ENCODE data around the gene KRTAP10-12.

KRTAP10-12 gene

GRCh38 chr21:44700101-44701022, 3.4 kb downstream of the KRTAP10-12 start:
- no peak for DNase-seq

GRCh38 chr21:44701023-44701400, 4.0 kb downstream of the KRTAP10-12 start:
- no peak for DNase-seq

- no peak for DNase-seq
Measured at GRCh38 chr21:44701541-44701940, 4.6 kb downstream of the KRTAP10-12 start.

GRCh38 chr21:44702111-44702972, 5.4 kb downstream of the KRTAP10-12 start:
- DNase-seq, result no peak

GRCh38 chr21:44702973-44703730, 6.2 kb downstream of the KRTAP10-12 start:
- DNase-seq, result no peak

- no peak for DNase-seq
Measured at GRCh38 chr21:44703731-44704635, 7.0 kb downstream of the KRTAP10-12 start.

GRCh38 chr21:44704636-44705001, 7.6 kb downstream of the KRTAP10-12 start:
- no peak for DNase-seq

- DNase-seq, result peak in 1 of 2 donors; percentile 24
Measured at GRCh38 chr21:44706026-44706705, 9.2 kb downstream of the KRTAP10-12 start.

GRCh38 chr21:44706706-44707581, 10.0 kb downstream of the KRTAP10-12 start:
- DNase-seq, result no peak

- DNase-seq, result no peak
Measured at GRCh38 chr21:44708213-44708865, 11.4 kb downstream of the KRTAP10-12 start.

- no peak for DNase-seq
Measured at GRCh38 chr21:44708866-44709425, 12.0 kb downstream of the KRTAP10-12 start.

GRCh38 chr21:44709426-44710293, 12.7 kb downstream of the KRTAP10-12 start:
- peak; percentile 30 to 35 for DNase-seq

- no peak for DNase-seq
Measured at GRCh38 chr21:44710294-44710665, 13.3 kb downstream of the KRTAP10-12 start.

GRCh38 chr21:44710756-44711326, 13.9 kb downstream of the KRTAP10-12 start:
- no peak for DNase-seq

- no peak for DNase-seq
Measured at GRCh38 chr21:44711327-44712202, 14.6 kb downstream of the KRTAP10-12 start, which contains the start of gene TSPEAR. TSS of gene TSPEAR (minus strand) at chr21:44711572. CDS start at chr21:44711514, 58 bp downstream.

- DNase-seq, result no peak
Measured at GRCh38 chr21:44712203-44713028, 15.4 kb downstream of the KRTAP10-12 start.

All from activated CD4-positive, alpha-beta T cell treated with anti-CD3 and anti-CD28 coated beads for 4 hours (primary cell).